H1 (cell line): Measurements from ENCODE around the gene SEMA4C. TPM values are rescaled to one million over a fixed set of nuclear protein-coding genes. Genes with fewer than 3 reads are reported as not detected.

Experiments
- NRF1 ChIP-seq: IDR thresholded peaks from 2 replicates; pipeline ENCODE4 v1.6.1; 2011; ENCODE audit warnings: mild to moderate bottlenecking, low read depth, low read length, improper control_type of control experiment
- RXRA ChIP-seq: IDR thresholded peaks from 2 replicates; pipeline ENCODE4 v1.6.1; 2011; ENCODE audit warnings: low read depth, mild to moderate bottlenecking, low read length, moderate library complexity; ENCODE audit not compliant: insufficient read depth
- polyA plus RNA-seq, 7 experiments: library from polyadenylated mRNA; depleted of rRNA in 3 of 7; stranded (reverse) in 5 of 7; unstranded in 2 of 7; fragments of >200 nt in 5 of 7; fragments of 200-250 nt in 2 of 7; gene quantifications; 1 replicate in 5 of 7; 2 replicates in 1 of 7; 4 replicates in 1 of 7; pipeline versions ENCODE4 v1.2.1 to v1.2.3, GENCODE V29; 2011 to 2013; ENCODE audit warnings: missing spikeins in 2 of 7, mixed read lengths in 2 of 7
- total RNA-seq: library from RNA; stranded (reverse); fragmentation: NEBNext Ultra II Directional; extraction: Animal tissue kit (Norgen Biotek cat#: 25700); gene quantifications from 2 replicates; pipeline ENCODE4 v1.2.1, GENCODE V29; 2021

Gene SEMA4C
- total and polyA plus RNA-seq, 2 of the 8 experiments (the other 6 are each of a cell fraction or from before 2014, with no cell fraction given): 47.5 to 67.3 TPM

DNA sequence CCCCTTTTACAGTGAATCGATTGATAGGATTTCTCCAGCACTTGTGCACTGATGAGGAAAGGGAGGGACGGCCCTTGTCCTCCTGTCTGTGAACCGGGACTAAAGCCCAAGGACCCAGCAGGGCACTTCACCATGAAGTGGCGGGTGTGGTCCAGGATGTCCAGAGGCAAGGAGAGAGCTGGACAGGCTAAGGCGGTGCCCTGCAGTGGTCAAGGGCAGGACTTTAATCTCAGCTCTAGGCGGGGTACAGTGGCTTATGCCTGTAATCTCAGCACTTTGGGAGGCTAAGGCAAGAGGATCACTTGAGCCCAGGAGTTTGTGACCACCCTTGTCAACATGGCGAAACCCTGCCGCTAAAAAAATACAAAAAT lies 28.2 kb upstream of the SEMA4C start (continued):
- TF ChIP-seq NRF1 (no peak), RXRA (no peak)
